ENCODE data around the gene DAB2IP. TPM values are rescaled to one million over a fixed set of nuclear protein-coding genes. Genes with fewer than 3 reads are reported as not detected.

The DAB2IP gene
- polyA plus RNA-seq, 1 donor from 2014 or later: 17.3 TPM

DNA sequence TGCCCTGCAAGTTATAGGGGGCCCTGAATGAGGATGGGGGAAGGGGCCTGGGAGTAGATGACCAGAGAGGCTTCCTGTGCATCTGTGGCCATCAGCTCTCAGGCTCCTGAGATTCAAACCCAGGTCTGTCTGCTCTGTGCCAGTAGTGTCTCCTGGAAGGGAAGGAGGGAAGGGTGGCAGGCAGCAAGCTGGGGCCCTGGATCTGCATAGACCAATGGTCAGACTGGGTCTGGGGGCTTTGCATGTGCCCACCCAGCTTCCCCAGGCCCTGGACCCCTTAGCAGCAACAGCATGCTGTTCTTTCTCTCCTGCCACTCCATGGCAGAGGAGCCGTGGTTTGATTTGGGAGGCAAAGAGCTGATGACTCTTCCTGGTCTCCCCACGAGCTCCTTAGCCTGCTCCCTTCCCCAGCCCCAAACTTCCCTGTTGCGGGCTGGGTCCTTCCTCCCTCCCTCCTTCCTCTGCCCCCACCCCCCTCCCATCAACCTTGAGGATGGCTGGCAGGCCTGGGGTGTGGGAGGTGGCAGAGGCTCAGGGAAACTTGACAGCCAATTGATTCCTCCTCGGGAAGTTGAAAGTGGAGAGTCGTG lies 31.6 kb downstream of the DAB2IP start:
- H3K4me3 ChIP-seq (ENCODE audit: low read length): no peak overlapping the region
- H3F3A ChIP-seq (ENCODE audit: insufficient read depth, low read length, poor library complexity, severe bottlenecking): no peaks in the 10 kb centered on the region
- no peaks in the 10 kb centered on the region for H3K9me2 ChIP-seq (ENCODE audit: insufficient read depth, low read length)
- H4K20me1 ChIP-seq (ENCODE audit: insufficient read depth): no peaks in the 10 kb centered on the region
- H3K36me3 ChIP-seq (ENCODE audit: insufficient read depth, low read length): no peaks in the 10 kb centered on the region
- H2AFZ ChIP-seq (ENCODE audit: low read depth, low read length): no peak overlapping the region
- H3K27me3 ChIP-seq (ENCODE audit: insufficient read depth, low read depth, low read length): no peaks in the 10 kb centered on the region
- H3K9ac ChIP-seq (ENCODE audit: low read length): no peak overlapping the region
- H3K79me2 ChIP-seq (replicated peaks; ENCODE audit: insufficient read depth, low read length): no peaks in the 10 kb centered on the region
- H3K4me2 ChIP-seq (ENCODE audit: low read length): no peak overlapping the region
- no peak overlapping the region for H3K27ac ChIP-seq (ENCODE audit: low read length)
- TF ChIP-seq POLR2AphosphoS5 (IDR thresholded peaks at IDR 0.05) (no peak), EZH2 (IDR thresholded peaks at IDR 0.05; ENCODE audit: borderline replicate concordance, insufficient read depth, low read length, poor library complexity, severe bottlenecking) (no peak), SMC3 (conservative IDR thresholded peaks at IDR 0.05; ENCODE audit: poor library complexity) (no peak), RAD21 (conservative IDR thresholded peaks at IDR 0.05) (no peak)
- H3K9me3 ChIP-seq (ENCODE audit: low read length): no peaks in the 10 kb centered on the region

DNA sequence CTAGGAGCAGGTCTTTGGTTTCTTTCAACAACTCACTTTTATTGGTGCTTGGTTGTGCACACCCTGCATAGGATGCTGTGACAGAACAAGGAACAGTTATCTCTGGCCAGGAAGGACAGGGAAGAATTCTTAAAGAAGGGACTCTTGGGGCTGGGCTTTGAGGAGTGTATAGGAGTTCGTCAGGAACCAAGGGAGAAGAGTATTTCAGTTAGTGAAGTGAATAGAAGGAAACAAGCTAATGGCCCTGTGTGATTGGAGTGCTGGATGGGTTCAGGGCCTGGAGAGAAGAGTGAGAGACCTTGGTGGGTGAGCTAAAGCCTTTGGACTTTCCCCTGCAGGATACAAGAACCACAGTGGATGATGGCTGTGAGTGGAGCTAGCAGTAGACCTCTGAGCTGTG lies 32.2 kb downstream of the DAB2IP start:
- TF ChIP-seq EP300 (conservative IDR thresholded peaks at IDR 0.05; ENCODE audit: poor library complexity, severe bottlenecking): no peak
- no peak for TF ChIP-seq SMC3 (conservative IDR thresholded peaks at IDR 0.05; ENCODE audit: poor library complexity)
- TF ChIP-seq MXI1 (conservative IDR thresholded peaks at IDR 0.05; ENCODE audit: poor library complexity, severe bottlenecking): no peak
- TF ChIP-seq EZH2 (IDR thresholded peaks at IDR 0.05; ENCODE audit: borderline replicate concordance, insufficient read depth, low read length, poor library complexity, severe bottlenecking): no peak
- no peak for TF ChIP-seq TAF1 (IDR thresholded peaks at IDR 0.05; ENCODE audit: low read depth)
- TF ChIP-seq POLR2AphosphoS5 (IDR thresholded peaks at IDR 0.05): no peak
- TF ChIP-seq, protein P1, sequence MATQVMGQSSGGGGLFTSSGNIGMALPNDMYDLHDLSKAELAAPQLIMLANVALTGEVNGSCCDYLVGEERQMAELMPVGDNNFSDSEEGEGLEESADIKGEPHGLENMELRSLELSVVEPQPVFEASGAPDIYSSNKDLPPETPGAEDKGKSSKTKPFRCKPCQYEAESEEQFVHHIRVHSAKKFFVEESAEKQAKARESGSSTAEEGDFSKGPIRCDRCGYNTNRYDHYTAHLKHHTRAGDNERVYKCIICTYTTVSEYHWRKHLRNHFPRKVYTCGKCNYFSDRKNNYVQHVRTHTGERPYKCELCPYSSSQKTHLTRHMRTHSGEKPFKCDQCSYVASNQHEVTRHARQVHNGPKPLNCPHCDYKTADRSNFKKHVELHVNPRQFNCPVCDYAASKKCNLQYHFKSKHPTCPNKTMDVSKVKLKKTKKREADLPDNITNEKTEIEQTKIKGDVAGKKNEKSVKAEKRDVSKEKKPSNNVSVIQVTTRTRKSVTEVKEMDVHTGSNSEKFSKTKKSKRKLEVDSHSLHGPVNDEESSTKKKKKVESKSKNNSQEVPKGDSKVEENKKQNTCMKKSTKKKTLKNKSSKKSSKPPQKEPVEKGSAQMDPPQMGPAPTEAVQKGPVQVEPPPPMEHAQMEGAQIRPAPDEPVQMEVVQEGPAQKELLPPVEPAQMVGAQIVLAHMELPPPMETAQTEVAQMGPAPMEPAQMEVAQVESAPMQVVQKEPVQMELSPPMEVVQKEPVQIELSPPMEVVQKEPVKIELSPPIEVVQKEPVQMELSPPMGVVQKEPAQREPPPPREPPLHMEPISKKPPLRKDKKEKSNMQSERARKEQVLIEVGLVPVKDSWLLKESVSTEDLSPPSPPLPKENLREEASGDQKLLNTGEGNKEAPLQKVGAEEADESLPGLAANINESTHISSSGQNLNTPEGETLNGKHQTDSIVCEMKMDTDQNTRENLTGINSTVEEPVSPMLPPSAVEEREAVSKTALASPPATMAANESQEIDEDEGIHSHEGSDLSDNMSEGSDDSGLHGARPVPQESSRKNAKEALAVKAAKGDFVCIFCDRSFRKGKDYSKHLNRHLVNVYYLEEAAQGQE (IDR thresholded peaks at IDR 0.05; ENCODE audit: borderline replicate concordance): no peak
- TF ChIP-seq, protein P2, sequence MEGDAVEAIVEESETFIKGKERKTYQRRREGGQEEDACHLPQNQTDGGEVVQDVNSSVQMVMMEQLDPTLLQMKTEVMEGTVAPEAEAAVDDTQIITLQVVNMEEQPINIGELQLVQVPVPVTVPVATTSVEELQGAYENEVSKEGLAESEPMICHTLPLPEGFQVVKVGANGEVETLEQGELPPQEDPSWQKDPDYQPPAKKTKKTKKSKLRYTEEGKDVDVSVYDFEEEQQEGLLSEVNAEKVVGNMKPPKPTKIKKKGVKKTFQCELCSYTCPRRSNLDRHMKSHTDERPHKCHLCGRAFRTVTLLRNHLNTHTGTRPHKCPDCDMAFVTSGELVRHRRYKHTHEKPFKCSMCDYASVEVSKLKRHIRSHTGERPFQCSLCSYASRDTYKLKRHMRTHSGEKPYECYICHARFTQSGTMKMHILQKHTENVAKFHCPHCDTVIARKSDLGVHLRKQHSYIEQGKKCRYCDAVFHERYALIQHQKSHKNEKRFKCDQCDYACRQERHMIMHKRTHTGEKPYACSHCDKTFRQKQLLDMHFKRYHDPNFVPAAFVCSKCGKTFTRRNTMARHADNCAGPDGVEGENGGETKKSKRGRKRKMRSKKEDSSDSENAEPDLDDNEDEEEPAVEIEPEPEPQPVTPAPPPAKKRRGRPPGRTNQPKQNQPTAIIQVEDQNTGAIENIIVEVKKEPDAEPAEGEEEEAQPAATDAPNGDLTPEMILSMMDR (IDR thresholded peaks at IDR 0.05; ENCODE audit: poor library complexity, severe bottlenecking): no peak
- no peak for TF ChIP-seq RAD21 (conservative IDR thresholded peaks at IDR 0.05)

More for the DNA sequence above, 32.2 kb downstream of the DAB2IP start:
- no peaks in the 10 kb centered on the region for H3K27me3 ChIP-seq (ENCODE audit: insufficient read depth, low read depth, low read length)
- H3F3A ChIP-seq (ENCODE audit: insufficient read depth, low read length, poor library complexity, severe bottlenecking): no peaks in the 10 kb centered on the region
- no peaks in the 10 kb centered on the region for H4K20me1 ChIP-seq (ENCODE audit: insufficient read depth)
- no peak overlapping the region for H3K9ac ChIP-seq (ENCODE audit: low read length)
- H3K27ac ChIP-seq (ENCODE audit: low read length): no peak overlapping the region
- H3K9me2 ChIP-seq (ENCODE audit: insufficient read depth, low read length): no peaks in the 10 kb centered on the region
- H2AFZ ChIP-seq (ENCODE audit: low read depth, low read length): no peak overlapping the region
- H3K4me3 ChIP-seq (ENCODE audit: low read length): no peak overlapping the region
- no peaks in the 10 kb centered on the region for H3K36me3 ChIP-seq (ENCODE audit: insufficient read depth, low read length)
- H3K4me2 ChIP-seq (ENCODE audit: low read length): no peak overlapping the region
- no peaks in the 10 kb centered on the region for H3K79me2 ChIP-seq (replicated peaks; ENCODE audit: insufficient read depth, low read length)
- H3K9me3 ChIP-seq (ENCODE audit: low read length): no peaks in the 10 kb centered on the region

All from neural cell (in vitro differentiated cells).